Measurements from ENCODE around the gene XPO5.
"Not testable (repeated sequence)": the region's sequence is repeated elsewhere in the genome, so short reads cannot be mapped to it uniquely, and the experiment has no call there.

Gene XPO5

DNA sequence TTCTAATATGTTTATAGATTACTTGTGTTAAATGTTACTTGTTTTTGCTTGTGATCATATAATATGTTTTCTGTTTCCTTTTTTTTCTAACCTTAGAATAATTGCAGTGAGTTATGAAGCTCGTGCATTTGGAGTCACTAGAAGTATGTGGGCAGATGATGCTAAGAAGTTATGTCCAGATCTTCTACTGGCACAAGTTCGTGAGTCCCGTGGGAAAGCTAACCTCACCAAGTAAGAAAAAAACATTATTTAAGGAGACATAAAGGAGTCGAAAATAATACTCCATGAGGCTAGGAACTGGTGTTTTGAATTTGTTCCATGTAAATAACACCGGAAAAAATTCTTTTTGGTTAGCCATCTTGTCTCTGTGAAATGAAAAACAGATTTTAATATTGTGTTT, 7.1 kb upstream of the XPO5 start:
- no peak for DNase-seq

DNA sequence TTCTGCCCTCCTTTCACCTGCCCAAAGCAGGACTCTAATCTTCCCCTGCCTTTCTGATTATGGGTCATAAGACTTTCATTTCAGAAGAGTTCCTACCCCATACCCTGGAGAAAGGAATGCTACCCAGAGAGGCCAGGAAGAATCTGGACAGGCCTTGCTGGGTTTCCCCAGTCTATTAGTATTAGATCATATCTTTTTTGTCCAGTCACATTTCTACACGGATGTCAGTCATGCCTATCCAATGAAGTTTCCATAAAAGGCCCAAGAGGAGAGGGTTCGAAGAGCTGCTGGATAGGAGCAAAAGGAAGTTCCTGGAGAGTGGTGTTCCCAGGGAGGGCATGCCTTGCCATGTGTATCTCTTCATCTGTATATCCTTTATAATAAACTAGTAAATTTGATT, 3.3 kb upstream of the XPO5 start:
- no peak for DNase-seq

DNA sequence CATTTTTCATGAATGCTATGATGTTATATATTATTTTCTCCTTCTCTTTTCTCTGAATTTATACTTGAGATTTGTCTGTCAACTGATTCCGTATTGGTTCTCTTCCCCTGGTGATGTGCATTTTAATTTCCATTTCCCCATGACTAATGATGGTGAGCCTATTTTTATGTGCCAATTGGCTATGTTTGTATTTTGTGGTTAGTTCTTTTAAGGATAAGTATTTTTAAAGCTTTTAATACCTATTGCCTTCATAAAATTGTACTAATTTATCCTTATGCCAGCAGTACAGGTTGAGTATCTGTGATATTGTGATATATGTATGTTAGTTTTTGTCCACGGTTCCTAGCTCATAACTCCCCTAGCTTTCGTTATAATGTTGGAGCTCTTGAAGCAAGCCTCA, 2.9 kb upstream of the XPO5 start:
- DNase-seq: no peak

DNA sequence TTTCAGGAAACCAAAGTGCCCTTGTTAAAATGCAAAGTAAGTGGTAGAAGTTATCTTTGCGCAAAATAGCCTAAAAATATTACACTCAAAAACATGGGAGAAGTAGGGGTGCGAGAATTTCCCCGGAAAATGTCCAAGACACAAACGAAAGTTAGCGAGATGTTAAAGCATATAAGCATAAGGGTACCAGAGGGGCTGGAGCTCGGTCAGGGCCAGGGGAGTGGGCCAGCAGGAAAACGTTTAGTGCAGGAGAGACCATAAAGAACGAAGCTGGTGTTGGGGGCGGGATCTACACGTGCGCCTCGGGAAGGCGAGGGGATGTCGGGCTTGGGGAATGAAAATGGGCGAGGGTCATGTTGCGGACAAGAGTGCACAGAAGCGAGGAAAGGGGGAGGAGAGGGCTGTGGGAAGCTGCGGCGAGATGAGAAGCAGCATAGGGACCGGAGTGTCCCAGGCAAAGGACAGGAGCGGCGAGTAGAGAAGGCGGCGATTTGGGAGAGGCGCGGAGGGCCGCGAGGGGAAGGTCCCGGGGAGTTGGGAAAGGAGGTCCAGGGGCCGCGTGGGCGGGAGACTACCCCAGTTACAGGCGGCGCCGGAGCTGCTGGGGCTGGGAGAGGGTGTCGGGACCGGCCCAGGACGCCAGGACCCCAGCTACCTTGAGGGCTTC, 600 bp downstream of the XPO5 start:
- DNase-seq: peak in 1 of 4 experiments; percentile 23

DNA sequence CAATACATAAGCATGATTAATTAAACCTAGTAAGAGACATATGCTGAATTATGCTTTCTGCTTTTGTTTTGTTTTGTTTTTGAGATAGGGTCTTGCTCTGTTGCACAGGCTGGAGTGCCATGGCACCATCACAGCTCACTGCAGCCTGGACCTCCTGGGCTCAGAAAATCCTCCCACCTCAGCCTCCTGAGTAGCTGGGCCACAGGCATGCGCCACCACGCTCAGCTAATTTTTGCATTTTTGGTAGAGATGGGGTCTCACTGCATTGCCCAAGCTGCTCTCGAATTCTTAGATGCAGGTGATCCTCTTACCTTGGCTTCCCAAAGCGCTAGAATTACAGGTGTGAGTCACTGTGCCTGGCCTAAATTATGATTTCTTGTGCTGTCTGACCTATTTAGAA, 3.8 kb downstream of the XPO5 start:
- DNase-seq: no peak

DNA sequence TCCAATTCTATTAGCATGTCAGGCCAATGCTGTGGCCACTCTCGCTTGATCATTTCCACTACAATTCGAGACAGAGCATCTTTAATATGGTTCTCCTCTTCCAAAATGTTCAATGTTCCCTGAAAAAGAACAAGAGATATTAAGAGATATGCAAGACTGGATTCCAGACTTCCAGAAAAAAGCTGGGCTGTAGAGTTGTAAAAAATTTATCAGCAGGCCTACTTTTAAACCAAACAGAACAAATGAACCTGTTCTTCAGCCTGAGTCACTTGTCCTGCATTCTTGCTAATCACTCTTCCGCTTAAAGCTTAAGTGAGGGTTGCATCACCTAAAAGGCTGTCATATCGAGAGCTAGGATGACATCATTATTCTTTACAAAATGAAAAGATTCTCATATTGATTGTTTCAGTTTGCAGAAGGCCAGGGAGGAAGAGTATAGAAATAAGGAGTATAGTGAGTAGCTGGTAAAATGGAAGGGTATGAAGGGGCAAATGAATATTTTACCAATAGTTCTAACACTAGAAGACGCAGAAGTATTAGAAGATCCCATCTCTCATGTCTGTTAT, 4.9 kb downstream of the XPO5 start:
- no peak for DNase-seq

DNA sequence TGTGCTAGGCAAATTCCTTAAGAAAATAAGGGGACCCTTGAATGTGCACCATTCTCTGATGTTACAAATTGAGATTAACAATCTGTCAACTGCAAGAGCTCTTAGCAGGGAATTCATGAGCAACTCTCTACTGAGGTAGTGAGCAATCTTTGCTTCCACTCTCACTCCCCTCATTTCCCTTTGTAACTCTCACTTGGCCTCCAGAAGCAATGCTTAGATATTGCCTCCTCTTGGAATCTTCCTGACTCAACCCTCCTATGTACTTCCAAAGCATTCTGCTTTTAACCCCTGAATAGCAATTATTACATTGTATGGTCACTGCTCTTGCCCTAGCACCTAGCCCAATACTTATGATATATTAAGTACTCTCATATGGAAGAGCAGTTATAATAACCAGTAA, 16.5 kb downstream of the XPO5 start:
- no peak for DNase-seq

DNA sequence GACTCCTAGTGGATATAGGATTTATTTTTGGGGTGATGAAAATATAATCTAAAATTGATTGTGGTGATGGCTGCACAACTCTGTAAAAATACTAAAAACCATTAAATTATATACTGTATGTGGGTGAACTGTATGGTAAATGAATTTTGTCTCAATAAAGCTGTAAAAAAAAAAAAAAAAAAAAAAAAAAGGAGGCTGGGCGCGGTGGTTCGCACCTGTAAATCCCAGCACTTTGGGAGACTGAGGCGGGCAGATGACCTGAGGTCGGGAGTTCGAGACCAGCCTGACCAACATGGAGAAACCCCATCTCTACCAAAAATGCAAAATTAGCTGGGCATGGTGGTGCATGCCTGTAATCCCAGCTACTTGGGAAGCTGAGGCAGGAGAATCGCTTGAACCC, 18.2 kb downstream of the XPO5 start:
- DNase-seq: not testable (repeated sequence)

DNA sequence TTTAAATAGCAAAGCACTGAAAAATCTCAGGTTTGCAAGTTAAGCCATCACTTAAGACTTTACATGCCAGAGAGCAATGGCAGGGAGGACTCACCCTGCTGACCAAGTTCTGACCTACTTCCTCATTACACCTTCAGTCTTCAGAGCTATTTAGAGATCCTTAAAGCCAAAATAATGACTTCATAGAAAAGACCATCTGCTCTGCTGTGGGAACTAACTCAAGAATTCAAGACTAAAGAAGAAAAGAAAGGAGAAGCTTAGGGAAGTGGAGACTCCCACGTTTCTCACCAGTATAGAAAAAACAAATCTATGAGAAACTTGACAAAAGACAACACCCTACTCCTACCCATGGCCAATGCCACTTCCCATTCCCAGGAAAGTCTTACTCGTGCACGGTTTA, 28.6 kb downstream of the XPO5 start:
- no peak for DNase-seq

DNA sequence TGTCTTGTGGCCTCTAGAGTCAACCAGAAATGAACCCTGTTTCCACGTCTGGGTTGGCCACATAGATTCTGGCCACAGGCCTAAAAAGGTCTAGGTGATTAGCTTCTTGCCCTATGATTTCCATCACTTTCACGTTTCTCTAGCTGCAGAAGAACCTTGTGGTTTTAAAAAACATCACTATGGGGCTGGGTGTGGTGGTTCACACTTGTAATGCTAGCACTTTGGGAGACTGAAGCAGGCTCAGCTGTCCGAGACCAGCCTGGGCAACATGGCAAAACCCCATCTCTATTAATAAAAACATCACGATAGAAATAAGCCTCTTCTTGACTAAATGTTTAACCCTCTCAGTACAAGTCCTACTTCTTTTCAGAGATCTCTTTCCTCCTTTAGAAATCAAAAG, 31.4 kb downstream of the XPO5 start:
- no peak for DNase-seq

DNA sequence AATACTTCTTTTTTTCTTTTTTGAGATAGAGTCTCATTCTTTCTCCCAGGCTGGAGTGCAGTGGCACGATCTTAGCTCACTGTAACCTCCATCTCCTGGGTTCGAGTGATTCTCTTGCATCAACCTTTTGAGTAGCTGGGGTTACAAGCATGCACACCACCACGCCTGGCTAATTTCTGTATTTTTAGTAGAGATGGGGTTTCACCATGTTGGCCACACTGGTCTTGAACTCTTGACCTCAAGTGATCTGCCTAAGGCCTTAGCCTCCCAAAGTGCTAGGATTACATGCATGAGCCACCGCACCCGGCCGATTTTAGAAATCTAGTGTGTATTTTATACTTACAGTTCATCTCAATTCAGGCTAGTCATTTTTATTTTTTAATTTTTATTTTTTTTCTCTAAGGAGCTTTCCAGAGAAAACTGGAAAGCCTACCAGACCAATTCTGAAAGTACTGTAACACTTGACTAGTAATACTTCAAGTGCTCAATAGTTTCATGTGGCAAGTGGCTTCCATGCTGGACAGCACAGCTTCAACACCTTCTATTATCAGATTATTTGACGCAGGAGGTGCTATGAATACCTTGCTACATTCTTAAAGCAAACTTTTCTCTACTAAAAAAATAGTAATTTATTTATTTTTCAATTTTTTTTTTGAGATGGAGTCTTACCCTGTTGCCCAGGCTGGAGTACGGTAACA, 33.9 kb downstream of the XPO5 start:
- DNase-seq: no peak

DNA sequence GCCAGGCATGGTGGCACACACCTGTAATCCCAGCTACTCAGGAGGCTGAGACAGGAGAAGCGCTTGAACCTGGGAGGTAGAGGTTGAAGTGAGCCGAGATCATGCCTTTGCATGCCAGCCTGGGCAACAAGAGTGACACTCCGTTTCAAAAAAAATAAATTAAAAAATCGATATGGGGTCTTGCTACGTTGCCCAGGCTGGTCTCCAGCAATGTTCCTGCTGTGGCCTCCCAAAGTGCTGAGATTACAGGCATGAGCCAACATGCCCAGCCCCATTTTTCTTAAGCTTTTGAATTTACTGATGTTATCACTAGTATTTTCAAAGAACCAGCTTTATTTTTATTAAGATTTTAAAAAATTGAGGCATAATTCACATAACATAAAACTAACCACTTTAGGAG, 35.3 kb downstream of the XPO5 start:
- DNase-seq: no peak

DNA sequence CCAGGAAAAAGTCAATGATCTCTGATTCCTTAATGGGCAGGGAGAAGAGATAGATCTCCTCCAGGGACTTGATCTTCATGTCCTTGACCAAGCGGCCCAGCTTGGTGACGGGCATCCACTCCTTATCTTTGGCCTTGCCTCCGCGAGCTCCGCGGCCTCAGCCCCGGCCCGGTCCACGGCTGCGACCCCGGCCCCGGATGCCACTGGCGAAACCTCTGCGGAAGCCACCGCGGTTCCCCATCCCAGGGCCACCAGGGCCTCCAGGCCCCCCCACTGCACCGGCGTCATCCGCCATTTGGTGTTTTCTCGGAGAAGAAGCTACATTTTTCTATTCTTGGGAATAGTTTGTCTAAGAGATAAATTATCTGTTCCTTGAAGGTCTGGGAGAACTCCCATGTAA, 36.4 kb downstream of the XPO5 start:
- DNase-seq: not testable (repeated sequence)

DNA sequence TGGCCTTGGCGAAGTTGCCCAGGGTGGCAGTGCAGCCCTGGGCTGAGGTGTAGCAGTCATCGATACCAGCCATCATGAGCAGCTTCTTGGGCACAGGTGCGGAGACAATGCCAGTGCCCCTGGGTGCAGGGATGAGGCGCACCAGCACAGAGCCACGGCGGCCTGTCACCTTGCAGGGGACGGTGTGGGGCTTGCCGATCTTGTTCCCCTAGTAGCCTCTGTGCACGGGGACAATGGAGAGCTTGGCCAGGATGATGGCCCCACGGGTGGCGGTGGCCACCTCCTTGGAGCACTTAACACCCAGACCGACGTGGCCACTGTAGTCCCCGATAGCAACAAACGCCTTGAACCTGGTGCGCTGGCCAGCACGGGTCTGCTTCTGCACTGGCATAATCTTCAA, 36.9 kb downstream of the XPO5 start:
- DNase-seq: not testable (repeated sequence)

DNA sequence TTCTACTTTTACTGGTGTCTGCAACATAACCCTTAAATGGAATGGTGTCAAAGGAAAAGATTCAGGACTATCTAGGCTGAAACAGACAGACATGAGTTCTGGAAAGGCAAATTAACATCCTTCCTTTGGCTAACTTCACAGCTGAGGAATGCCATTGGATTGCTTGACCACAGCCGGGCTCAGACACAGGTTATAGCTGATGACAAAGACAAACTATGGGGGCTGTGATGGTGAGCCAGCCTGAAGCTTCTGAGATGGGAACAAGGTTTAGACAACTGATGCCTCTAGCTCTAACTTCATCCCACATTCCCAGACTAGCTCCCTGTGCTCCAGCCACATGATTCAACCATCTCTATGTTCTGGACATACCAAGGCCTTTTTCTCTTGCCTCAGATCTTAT, 43.6 kb downstream of the XPO5 start:
- DNase-seq: no peak

DNA sequence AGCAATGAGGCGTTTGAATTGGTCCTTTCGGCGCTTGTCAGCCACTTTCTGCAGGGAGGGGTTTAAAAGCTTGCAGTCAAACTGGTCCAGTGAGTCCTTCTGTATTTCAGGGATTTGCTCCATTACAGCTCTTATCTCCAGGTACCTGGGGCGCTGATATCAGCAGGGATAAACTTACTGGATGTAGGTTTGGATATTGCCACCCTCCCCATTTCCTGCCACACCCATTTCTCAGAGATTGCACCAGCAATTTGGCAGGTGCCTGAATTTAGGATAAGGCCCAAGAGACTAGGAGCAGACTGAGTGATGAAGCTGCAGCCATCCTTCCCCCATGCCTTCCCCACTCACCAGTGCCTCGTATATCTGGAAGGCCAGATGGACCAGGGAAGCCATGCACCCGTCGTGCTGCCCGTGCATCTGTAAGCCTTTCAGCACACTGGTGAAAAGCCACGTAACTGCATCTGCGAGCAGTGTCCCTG, 51.3 kb downstream of the XPO5 start:
- no peak for DNase-seq

DNA sequence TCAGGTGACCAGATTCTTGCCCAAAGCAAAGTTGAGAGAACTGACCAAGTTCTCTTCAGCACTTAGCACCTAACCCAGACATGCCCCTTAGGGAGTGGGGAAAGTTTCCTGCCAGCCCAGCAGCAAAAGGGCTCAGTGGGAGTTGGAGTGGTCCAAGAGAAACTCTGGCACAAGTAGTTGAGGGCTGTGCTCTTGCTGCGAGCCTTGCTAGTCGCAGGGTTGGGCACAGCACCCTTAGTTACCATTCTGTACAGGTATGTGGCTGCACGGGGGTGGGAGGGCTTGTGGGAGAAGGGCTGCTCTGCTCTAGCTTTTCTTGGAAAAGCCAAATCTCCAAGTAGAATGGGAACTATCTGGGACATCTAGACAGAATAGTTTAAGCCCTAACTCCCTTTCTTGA, 52.6 kb downstream of the XPO5 start:
- DNase-seq: no peak

DNA sequence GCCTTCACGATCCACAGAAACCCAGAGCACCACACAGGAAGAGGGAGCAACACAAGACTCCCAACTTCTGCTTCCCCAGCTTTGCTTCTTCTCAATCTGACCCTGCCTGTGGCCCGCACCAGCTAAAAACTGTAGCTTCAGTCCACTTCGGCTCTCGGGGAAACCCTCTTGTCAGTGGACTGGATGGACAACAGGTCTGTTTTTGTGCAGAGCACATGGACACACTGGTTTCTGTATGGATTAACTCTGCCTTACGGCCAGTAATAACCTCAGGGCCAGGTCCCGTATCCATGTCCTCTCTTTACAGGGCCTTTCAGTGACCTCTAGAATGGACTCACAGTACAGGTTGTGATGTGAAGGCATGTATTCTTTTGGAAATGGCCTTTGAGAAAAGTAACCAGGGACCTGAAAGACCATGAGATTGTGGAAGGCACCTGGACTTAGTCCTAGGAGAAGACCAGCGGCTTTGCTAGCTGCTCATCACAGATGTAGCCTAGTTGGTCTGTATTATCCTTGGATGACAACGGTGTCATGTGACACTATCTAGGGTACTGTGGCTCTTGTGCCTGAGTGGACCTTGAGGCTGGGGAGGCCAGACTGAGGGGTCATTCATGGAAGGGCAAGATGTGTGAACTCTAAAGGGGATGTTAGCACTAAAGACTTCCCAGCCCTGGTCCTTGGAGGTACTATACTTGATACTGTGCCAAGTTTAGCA, 53.1 kb downstream of the XPO5 start:
- no peak for DNase-seq

DNA sequence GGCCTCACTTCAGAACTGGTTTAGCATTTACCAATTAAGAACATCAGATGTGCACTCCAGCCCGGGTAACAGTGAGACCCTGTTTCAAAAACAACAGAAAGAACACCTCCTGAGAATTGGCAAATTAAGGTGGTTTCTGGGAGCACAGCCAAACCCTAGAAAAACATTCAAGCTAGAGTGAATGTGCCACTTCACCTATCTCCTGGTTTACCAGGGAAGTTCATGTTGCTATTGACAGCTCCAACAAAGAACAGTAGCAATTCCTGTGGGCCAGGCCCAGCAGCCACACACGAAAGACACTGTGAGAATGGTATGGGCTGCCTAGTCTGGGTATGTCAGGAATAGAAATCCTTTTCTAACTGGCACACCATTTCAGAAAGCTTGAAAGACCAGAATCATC, 54.0 kb downstream of the XPO5 start:
- DNase-seq: no peak

DNA sequence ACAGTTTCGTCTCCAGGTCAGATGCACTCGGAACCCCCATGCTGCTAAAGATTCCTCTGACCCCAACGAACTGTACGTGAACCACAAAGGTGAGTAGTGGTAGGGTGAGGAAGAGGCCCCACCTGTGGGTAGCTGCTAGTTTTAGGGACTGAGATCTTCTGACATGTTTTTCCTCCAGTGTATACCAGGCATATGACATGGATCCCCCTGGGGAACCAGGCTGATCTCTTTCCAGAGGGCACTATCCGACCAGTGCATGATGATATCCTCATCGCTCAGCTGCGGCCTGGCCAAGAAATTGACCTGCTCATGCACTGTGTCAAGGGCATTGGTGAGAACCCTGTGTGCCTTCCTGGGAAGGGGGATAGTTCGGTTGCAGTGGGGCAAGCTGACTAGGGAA, 55.7 kb downstream of the XPO5 start:
- DNase-seq: no peak

DNA sequence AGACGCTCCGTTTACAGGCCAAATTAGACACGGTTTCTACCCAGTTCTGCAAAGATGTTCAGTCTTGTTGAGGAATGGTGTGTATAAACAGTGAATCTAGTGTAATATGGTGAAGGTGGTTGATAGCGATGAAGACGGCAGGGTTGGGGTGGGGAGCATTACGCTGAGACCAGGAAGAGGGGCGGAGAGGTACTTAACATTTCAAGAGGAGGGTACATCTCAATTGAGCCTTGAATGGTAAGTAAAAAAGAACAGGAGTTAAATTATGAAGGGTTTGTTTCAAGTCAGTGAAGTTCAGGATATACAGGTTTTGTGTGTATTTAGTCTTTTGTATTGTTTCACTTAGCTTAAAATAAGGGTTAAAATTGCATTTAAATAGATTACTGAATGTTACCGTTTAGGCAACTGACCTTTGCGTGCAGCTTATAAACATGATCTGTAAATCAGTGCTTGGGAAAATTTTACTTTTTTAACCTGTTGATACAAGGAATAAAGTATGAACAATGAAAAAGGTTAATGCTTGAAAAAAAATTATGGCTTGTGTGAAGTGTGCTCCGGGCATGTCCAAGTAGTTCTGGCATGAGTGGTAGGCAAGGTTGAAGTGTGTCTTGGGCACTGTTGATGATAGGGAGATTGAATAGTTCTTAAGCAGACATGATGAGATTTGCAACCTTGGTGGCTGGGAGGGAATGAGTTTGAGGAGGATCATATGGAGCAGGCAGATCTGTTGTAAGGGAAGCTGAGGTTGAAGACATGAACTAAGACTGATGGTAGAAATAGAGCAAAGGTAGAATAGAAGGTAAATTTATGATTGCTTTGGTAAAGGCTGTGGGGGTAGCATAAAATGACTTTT, 58.1 kb downstream of the XPO5 start:
- no peak for DNase-seq

DNA sequence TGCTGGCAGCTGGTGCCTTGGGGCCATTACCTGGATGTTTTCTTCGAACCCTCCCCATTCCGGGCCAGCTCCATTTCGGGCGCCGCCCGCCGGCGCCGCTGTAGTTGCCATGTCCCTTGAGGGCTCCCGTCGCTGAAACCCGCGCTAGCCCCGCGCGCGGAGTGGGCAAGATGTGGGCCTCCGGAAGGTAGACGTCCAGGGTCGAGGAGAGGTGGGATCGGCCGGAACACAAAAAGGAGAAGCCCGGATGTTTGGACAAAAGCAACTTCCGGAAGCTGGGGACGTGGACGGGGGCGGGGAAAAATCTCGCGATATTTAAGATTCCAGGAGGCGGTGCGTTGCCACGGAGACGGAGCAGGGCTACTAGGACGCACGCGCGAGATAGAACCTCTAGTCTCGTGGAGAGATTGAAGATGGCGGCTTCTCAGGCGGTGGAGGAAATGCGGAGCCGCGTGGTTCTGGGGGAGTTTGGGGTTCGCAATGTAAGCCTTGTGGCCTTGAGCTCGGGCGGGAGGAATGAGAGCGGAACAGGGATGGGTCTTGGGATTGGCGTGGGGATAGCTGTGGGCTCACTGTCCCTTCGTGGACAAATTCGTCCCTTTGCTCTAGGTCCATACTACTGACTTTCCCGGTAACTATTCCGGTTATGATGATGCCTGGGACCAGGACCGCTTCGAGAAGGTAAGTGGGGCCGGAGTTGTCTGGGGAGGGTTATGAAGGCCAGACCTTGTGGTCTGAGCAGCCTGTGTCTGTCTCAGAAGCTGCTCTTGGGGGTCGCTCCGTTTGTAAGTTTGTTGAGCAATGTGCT, 58.9 kb downstream of the XPO5 start, which contains the start of the genes POLR1C and YIPF3:
POLR1C (plus strand) TSS at position 393 of the 808 bp plus-strand sequence; CDS start at position 414, 21 bp downstream.
YIPF3 (minus strand) TSS at position 230 of the 808 bp plus-strand sequence; CDS start at position 111, 119 bp downstream.
- peak; percentile 91 to 94 (median 92) for DNase-seq

Measured in activated CD4-positive, CD25-positive, alpha-beta regulatory T cell (primary cell).